WTC11 (cell line): Measurements from ENCODE around the gene WDFY3. TPM values are rescaled to one million over a fixed set of nuclear protein-coding genes. Genes with fewer than 3 reads are reported as not detected.

Source experiments
- ATAC-seq: fragments of 200-7000 bp; cut with Tn5 transposase; 2 replicates; pipeline ENCODE4 v1.10.0; 2021; ENCODE audit warnings: mild to moderate bottlenecking, moderate library complexity
- CTCF ChIA-PET: fragments of 300-600 bp; sonication (Branson Sonifier 250); formaldehyde crosslinking; loops from one replicate; lab custom pipeline; 2021; ENCODE audit warnings: antibody characterized with exemption; lab: Charles Lee
- POLR2A ChIA-PET: fragments of 350-600 bp; sonication (Branson Sonifier 250); formaldehyde crosslinking; loops from one replicate; lab custom pipeline; 2021; ENCODE audit warnings: antibody characterized with exemption; lab: Charles Lee
- DNase-seq: peaks from one replicate; pipeline ENCODE4 v3.0.0; 2021; ENCODE audit warnings: low spot score
- H3K27ac Mint-ChIP-seq: 2 replicates; pipeline ENCODE4 v1.8.0; 2021; ENCODE audit warnings: mixed read lengths
- H3K27me3 Mint-ChIP-seq: 2 replicates; pipeline ENCODE4 v1.8.0; 2021; ENCODE audit warnings: low read depth, mild to moderate bottlenecking, moderate library complexity, mixed read lengths
- H3K36me3 Mint-ChIP-seq: 2 replicates; pipeline ENCODE4 v1.8.0; 2021; ENCODE audit warnings: mixed read lengths
- H3K4me1 Mint-ChIP-seq: 2 replicates; pipeline ENCODE4 v1.8.0; 2022; ENCODE audit warnings: mixed read lengths
- H3K4me3 Mint-ChIP-seq: 2 replicates; pipeline ENCODE4 v1.8.0; 2021; ENCODE audit warnings: mild to moderate bottlenecking, moderate library complexity, mixed read lengths
- H3K9me3 Mint-ChIP-seq: 2 replicates; pipeline ENCODE4 v1.8.0; 2021; ENCODE audit warnings: mixed read lengths
- ATF3 ChIP-seq: sonication (generic); formaldehyde crosslinking; conservative IDR thresholded peaks from 2 replicates; pipeline ENCODE4 v1.8.1; 2022; ENCODE audit warnings: mild to moderate bottlenecking, missing genetic modification reagents
- CDX4 ChIP-seq: fragments of 250-450 bp; sonication (Bioruptor Pico); IDR thresholded peaks from 2 replicates; pipeline ENCODE4 v1.9.0; 2021; ENCODE audit warnings: moderate library complexity, mild to moderate bottlenecking, inconsistent platforms, borderline replicate concordance
- CREM ChIP-seq: sonication (generic); formaldehyde crosslinking; IDR thresholded peaks from 2 replicates; pipeline ENCODE4 v1.8.1; 2022; ENCODE audit warnings: mild to moderate bottlenecking, missing genetic modification reagents, moderate library complexity
- GABPB1 ChIP-seq: sonication (generic); formaldehyde crosslinking; IDR thresholded peaks from 2 replicates; pipeline ENCODE4 v1.8.1; 2023; ENCODE audit warnings: mild to moderate bottlenecking, missing genetic modification reagents
- MAX ChIP-seq: sonication (generic); formaldehyde crosslinking; IDR thresholded peaks from 2 replicates; pipeline ENCODE4 v1.8.0; 2022; ENCODE audit warnings: mild to moderate bottlenecking, missing genetic modification reagents
- SOX15 ChIP-seq: fragments of 250-450 bp; sonication (Bioruptor Pico); IDR thresholded peaks from 2 replicates; pipeline ENCODE4 v1.9.0; 2021; ENCODE audit warnings: mild to moderate bottlenecking
- SP1 ChIP-seq: sonication (generic); formaldehyde crosslinking; conservative IDR thresholded peaks from 2 replicates; pipeline ENCODE4 v1.8.1; 2022; ENCODE audit warnings: missing genetic modification reagents
- TCF7 ChIP-seq: sonication (generic); formaldehyde crosslinking; IDR thresholded peaks from 2 replicates; pipeline ENCODE4 v1.8.0; 2022; ENCODE audit warnings: mild to moderate bottlenecking, low read depth, missing genetic modification reagents, moderate library complexity
- TEAD1 ChIP-seq: sonication (generic); formaldehyde crosslinking; IDR thresholded peaks from 2 replicates; pipeline ENCODE4 v1.8.0; 2022; ENCODE audit warnings: mild to moderate bottlenecking, missing genetic modification reagents
- USF1 ChIP-seq: sonication (generic); formaldehyde crosslinking; IDR thresholded peaks from 2 replicates; pipeline ENCODE4 v1.8.0; 2022; ENCODE audit warnings: mild to moderate bottlenecking, missing genetic modification reagents
- ZNF121 ChIP-seq: sonication (generic); formaldehyde crosslinking; IDR thresholded peaks from 2 replicates; pipeline ENCODE4 v1.8.0; 2023; ENCODE audit warnings: missing genetic modification reagents
- ZNF232 ChIP-seq: sonication (generic); formaldehyde crosslinking; IDR thresholded peaks from 2 replicates; pipeline ENCODE4 v1.8.0; 2022; ENCODE audit warnings: mild to moderate bottlenecking, missing genetic modification reagents
- ZNF263 ChIP-seq: sonication (generic); formaldehyde crosslinking; IDR thresholded peaks from 2 replicates; pipeline ENCODE4 v1.8.1; 2022; ENCODE audit warnings: low read depth, mild to moderate bottlenecking, moderate library complexity, missing genetic modification reagents
- ZNF281 ChIP-seq: sonication (generic); formaldehyde crosslinking; IDR thresholded peaks from 2 replicates; pipeline ENCODE4 v1.8.0; 2023; ENCODE audit warnings: mild to moderate bottlenecking, missing genetic modification reagents
- ZNF396 ChIP-seq: fragments of 250-450 bp; sonication (Bioruptor Pico); IDR thresholded peaks from 2 replicates; pipeline ENCODE4 v1.8.0; 2021; ENCODE audit warnings: mild to moderate bottlenecking, moderate library complexity, borderline replicate concordance
- ZNF416 ChIP-seq: fragments of 250-450 bp; sonication (Bioruptor Pico); IDR thresholded peaks from 2 replicates; pipeline ENCODE4 v1.9.0; 2021; ENCODE audit warnings: mild to moderate bottlenecking, inconsistent platforms
- ZNF425 ChIP-seq: fragments of 250-450 bp; sonication (Bioruptor Pico); conservative IDR thresholded peaks from 2 replicates; pipeline ENCODE4 v1.9.0; 2021; ENCODE audit warnings: mild to moderate bottlenecking
- ZNF512 ChIP-seq: sonication (generic); formaldehyde crosslinking; IDR thresholded peaks from 2 replicates; pipeline ENCODE4 v1.8.1; 2022; ENCODE audit warnings: missing genetic modification reagents, borderline replicate concordance
- ZNF532 ChIP-seq: fragments of 250-450 bp; sonication (Bioruptor Pico); IDR thresholded peaks from 2 replicates; pipeline ENCODE4 v1.9.0; 2021; ENCODE audit warnings: mild to moderate bottlenecking, borderline replicate concordance
- ZNF671 ChIP-seq: fragments of 250-450 bp; sonication (Bioruptor Pico); IDR thresholded peaks from 2 replicates; pipeline ENCODE4 v1.8.0; 2021; ENCODE audit warnings: mild to moderate bottlenecking
- total RNA-seq: library from RNA; stranded (reverse); gene quantifications from 3 replicates; pipeline ENCODE4 v1.2.3, GENCODE V29; 2021

WDFY3 gene
- total RNA-seq, 1 experiment from 2014 or later = 77.2 TPM

- Mint-ChIP-seq H3K27me3 (no peaks in the 10 kb centered on the region), H3K27ac (no peak overlapping the region), H3K36me3 (peaks cover 8% of the 10 kb centered on the region), H3K9me3 (no peaks in the 10 kb centered on the region), H3K4me3 (no peak overlapping the region), H3K4me1 (no peaks in the 10 kb centered on the region)
- ATAC-seq (no peak), DNase-seq (no peak)
- ChIA-PET CTCF (no interaction called here), POLR2A (no interaction called here)
- TF ChIP-seq SOX15 (CRISPR knock-in tag) (no peak), SP1 (CRISPR knock-in tag) (no peak), ZNF532 (CRISPR knock-in tag) (no peak), MAX (CRISPR knock-in tag) (no peak), CREM (CRISPR knock-in tag) (no peak), ZNF232 (CRISPR knock-in tag) (no peak), USF1 (CRISPR knock-in tag) (no peak), TEAD1 (CRISPR knock-in tag) (no peak), ZNF263 (CRISPR knock-in tag) (no peak), ZNF121 (CRISPR knock-in tag) (no peak), TCF7 (CRISPR knock-in tag) (no peak), ATF3 (no peak), ZNF396 (no peak)
Measured at GRCh38 chr4:84792366-84793301, 173.9 kb downstream of the WDFY3 start.

- Mint-ChIP-seq H3K27ac (no peak overlapping the region), H3K4me1 (no peaks in the 10 kb centered on the region), H3K4me3 (no peak overlapping the region), H3K36me3 (peaks cover 17% of the 10 kb centered on the region), H3K27me3 (no peaks in the 10 kb centered on the region), H3K9me3 (no peaks in the 10 kb centered on the region)
- ATAC-seq = no peak
- ChIA-PET CTCF (no interaction called here), POLR2A (no interaction called here)
- DNase-seq = no peak
- TF ChIP-seq ZNF671 (CRISPR knock-in tag) (no peak), ZNF281 (no peak), GABPB1 (CRISPR knock-in tag) (no peak), ZNF416 (CRISPR knock-in tag) (no peak), ZNF425 (no peak), CDX4 (no peak), ZNF512 (CRISPR knock-in tag) (no peak)
Measured at GRCh38 chr4:84790769-84791565, 175.5 kb downstream of the WDFY3 start.
